Measurements from ENCODE around the gene PHF3. TPM values are rescaled to one million over a fixed set of nuclear protein-coding genes. Genes with fewer than 3 reads are reported as not detected.

PHF3 gene
- total RNA-seq, 1 donor from 2014 or later: 33.4 TPM

GRCh38 chr6:63634630-63635029 lies 972 bp upstream of the PHF3 start:
- FAIRE-seq (no peak), DNase-seq (ENCODE audit: low read depth) (peak; percentile 10)
- TF ChIP-seq EZH2 (IDR thresholded peaks at IDR 0.05; ENCODE audit: insufficient read depth, low read length) (no peak), CTCF (IDR thresholded peaks at IDR 0.05; ENCODE audit: insufficient read depth, low read depth, low read length) (no peak)
- Histone ChIP-seq H3K4me1 (ENCODE audit: insufficient read depth, low read length) (peaks cover 5% of the 10 kb centered on the region), H3K9ac (ENCODE audit: low read length) (no peak overlapping the region), H3K4me3 (ENCODE audit: insufficient read depth, low read depth, low read length) (no peak overlapping the region), H3K4me2 (ENCODE audit: low read length) (peak overlapping the region; percentile 93), H4K20me1 (ENCODE audit: insufficient read depth, low read length) (peaks cover 21% of the 10 kb centered on the region), H2AFZ (ENCODE audit: low read depth, low read length) (peak overlapping the region; percentile 96), H3K27ac (ENCODE audit: low read depth, low read length) (no peak overlapping the region), H3K36me3 (ENCODE audit: insufficient read depth, low read length) (no peaks in the 10 kb centered on the region), H3K27me3 (ENCODE audit: insufficient read depth, low read length) (peaks cover 6% of the 10 kb centered on the region), H3K9me3 (ENCODE audit: insufficient read depth, low read depth, low read length) (no peaks in the 10 kb centered on the region), H3K79me2 (ENCODE audit: insufficient read depth, low read length) (peaks cover 36% of the 10 kb centered on the region)
- H3K4me1 Mint-ChIP-seq (ENCODE audit: low read depth, unreplicated experiment): peaks cover 24% of the 10 kb centered on the region
- no peaks in the 10 kb centered on the region for H3K27me3 Mint-ChIP-seq (ENCODE audit: low read depth, unreplicated experiment)
- H3K4me3 Mint-ChIP-seq (ENCODE audit: unreplicated experiment): peak overlapping the region; percentile 84
- no peaks in the 10 kb centered on the region for H3K9me3 Mint-ChIP-seq (ENCODE audit: unreplicated experiment)
- H3K27ac Mint-ChIP-seq (ENCODE audit: unreplicated experiment): no peak overlapping the region
- no peaks in the 10 kb centered on the region for H3K36me3 Mint-ChIP-seq (ENCODE audit: low read depth, unreplicated experiment)

- Histone ChIP-seq H3K27me3 (ENCODE audit: insufficient read depth, low read length) (peaks cover 6% of the 10 kb centered on the region), H3K79me2 (ENCODE audit: insufficient read depth, low read length) (peaks cover 42% of the 10 kb centered on the region), H3K4me3 (ENCODE audit: insufficient read depth, low read depth, low read length) (peak overlapping the region; percentile 90), H3K4me2 (ENCODE audit: low read length) (peak overlapping the region; percentile 93), H3K36me3 (ENCODE audit: insufficient read depth, low read length) (no peaks in the 10 kb centered on the region), H3K27ac (ENCODE audit: low read depth, low read length) (no peak overlapping the region), H3K4me1 (ENCODE audit: insufficient read depth, low read length) (peaks cover 11% of the 10 kb centered on the region), H3K9me3 (ENCODE audit: insufficient read depth, low read depth, low read length) (no peaks in the 10 kb centered on the region), H3K9ac (ENCODE audit: low read length) (peak overlapping the region; percentile 95), H2AFZ (ENCODE audit: low read depth, low read length) (peak overlapping the region; percentile 96), H4K20me1 (ENCODE audit: insufficient read depth, low read length) (peaks cover 27% of the 10 kb centered on the region)
- H3K27me3 Mint-ChIP-seq (ENCODE audit: low read depth, unreplicated experiment): no peaks in the 10 kb centered on the region
- no peak for TF ChIP-seq EZH2 (IDR thresholded peaks at IDR 0.05; ENCODE audit: insufficient read depth, low read length)
- TF ChIP-seq CTCF (IDR thresholded peaks at IDR 0.05; ENCODE audit: insufficient read depth, low read depth, low read length): no peak
- H3K4me3 Mint-ChIP-seq (ENCODE audit: unreplicated experiment): peak overlapping the region; percentile 84
- DNase-seq (ENCODE audit: low read depth) (peak; percentile 1), FAIRE-seq (no peak)
- H3K27ac Mint-ChIP-seq (ENCODE audit: unreplicated experiment): no peak overlapping the region
- H3K4me1 Mint-ChIP-seq (ENCODE audit: low read depth, unreplicated experiment): peaks cover 30% of the 10 kb centered on the region
- no peaks in the 10 kb centered on the region for H3K9me3 Mint-ChIP-seq (ENCODE audit: unreplicated experiment)
- H3K36me3 Mint-ChIP-seq (ENCODE audit: low read depth, unreplicated experiment): no peaks in the 10 kb centered on the region
Observed at GRCh38 chr6:63635215-63635587, 401 bp upstream of the PHF3 start.

GRCh38 chr6:63636518-63637021 lies 968 bp downstream of the PHF3 start:
- no peaks in the 10 kb centered on the region for H3K9me3 Mint-ChIP-seq (ENCODE audit: unreplicated experiment)
- Histone ChIP-seq H3K4me1 (ENCODE audit: insufficient read depth, low read length) (peaks cover 13% of the 10 kb centered on the region), H2AFZ (ENCODE audit: low read depth, low read length) (peak overlapping the region; percentile 96), H3K36me3 (ENCODE audit: insufficient read depth, low read length) (no peaks in the 10 kb centered on the region), H3K9ac (ENCODE audit: low read length) (peak overlapping the region; percentile 95), H3K4me3 (ENCODE audit: insufficient read depth, low read depth, low read length) (peak overlapping the region; percentile 90), H3K27me3 (ENCODE audit: insufficient read depth, low read length) (peaks cover 3% of the 10 kb centered on the region), H3K79me2 (ENCODE audit: insufficient read depth, low read length) (peaks cover 55% of the 10 kb centered on the region), H4K20me1 (ENCODE audit: insufficient read depth, low read length) (peaks cover 41% of the 10 kb centered on the region), H3K4me2 (ENCODE audit: low read length) (peak overlapping the region; percentile 93), H3K9me3 (ENCODE audit: insufficient read depth, low read depth, low read length) (no peaks in the 10 kb centered on the region), H3K27ac (ENCODE audit: low read depth, low read length) (peak overlapping the region; percentile 89)
- no peaks in the 10 kb centered on the region for H3K27me3 Mint-ChIP-seq (ENCODE audit: low read depth, unreplicated experiment)
- H3K4me1 Mint-ChIP-seq (ENCODE audit: low read depth, unreplicated experiment): peaks cover 31% of the 10 kb centered on the region
- FAIRE-seq (no peak), DNase-seq (ENCODE audit: low read depth) (peak; percentile 33)
- TF ChIP-seq EZH2 (IDR thresholded peaks at IDR 0.05; ENCODE audit: insufficient read depth, low read length) (no peak), CTCF (IDR thresholded peaks at IDR 0.05; ENCODE audit: insufficient read depth, low read depth, low read length) (no peak)
- peak overlapping the region; percentile 93 for H3K27ac Mint-ChIP-seq (ENCODE audit: unreplicated experiment)
- H3K36me3 Mint-ChIP-seq (ENCODE audit: low read depth, unreplicated experiment): no peaks in the 10 kb centered on the region
- H3K4me3 Mint-ChIP-seq (ENCODE audit: unreplicated experiment): peak overlapping the region; percentile 98

Measured in astrocyte (in vitro differentiated cells and primary cell).